Stimulated activated CD4-positive, alpha-beta T cell treated with anti-CD3 and anti-CD28 coated beads, Interleukin-2, amount 100 ng/mL, for 48 hours (primary cell): ENCODE data around the gene TPRN.

Source experiments
- DNase-seq, 2 donors: peaks; one replicate each; pipeline ENCODE4 v3.0.0-alpha.2; 2020

Gene TPRN

DNA sequence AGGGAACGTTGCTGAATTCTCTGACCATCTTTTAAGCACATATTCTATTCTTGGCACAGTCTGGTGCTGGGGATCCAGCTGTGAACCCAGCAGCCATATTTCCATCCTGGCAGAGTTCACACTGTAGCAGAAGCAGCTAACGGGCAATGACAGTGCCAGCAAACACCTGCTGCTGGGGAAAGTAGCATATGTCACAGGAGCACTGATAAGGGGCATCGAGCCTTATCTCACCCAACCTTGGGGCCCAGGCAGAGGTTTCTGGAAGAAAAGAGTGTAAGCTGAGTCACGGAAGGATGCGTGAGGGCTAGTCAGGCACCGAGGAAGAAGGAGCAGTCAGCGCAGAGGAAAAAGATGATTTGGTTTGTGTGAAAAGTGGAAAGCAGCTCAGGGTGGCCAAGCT, 6.1 kb upstream of the TPRN start:
- no peak for DNase-seq

GRCh38 chr9:137205126-137206069, 4.9 kb upstream of the TPRN start, which contains the start of the genes NDOR1 and TMEM203:
NDOR1 (plus strand) TSS chr9:137205700; CDS start chr9:137205778, 78 bp downstream.
TMEM203 (minus strand) TSS chr9:137205648; CDS start chr9:137205414, 234 bp downstream.
- DNase-seq = peak; percentile 93 to 95

GRCh38 chr9:137204731-137205125, 4.2 kb upstream of the TPRN start:
- DNase-seq = no peak

- DNase-seq = no peak
Observed at GRCh38 chr9:137202966-137203365, 2.4 kb upstream of the TPRN start.

GRCh38 chr9:137201205-137201868, 796 bp upstream of the TPRN start:
- DNase-seq = no peak

DNA sequence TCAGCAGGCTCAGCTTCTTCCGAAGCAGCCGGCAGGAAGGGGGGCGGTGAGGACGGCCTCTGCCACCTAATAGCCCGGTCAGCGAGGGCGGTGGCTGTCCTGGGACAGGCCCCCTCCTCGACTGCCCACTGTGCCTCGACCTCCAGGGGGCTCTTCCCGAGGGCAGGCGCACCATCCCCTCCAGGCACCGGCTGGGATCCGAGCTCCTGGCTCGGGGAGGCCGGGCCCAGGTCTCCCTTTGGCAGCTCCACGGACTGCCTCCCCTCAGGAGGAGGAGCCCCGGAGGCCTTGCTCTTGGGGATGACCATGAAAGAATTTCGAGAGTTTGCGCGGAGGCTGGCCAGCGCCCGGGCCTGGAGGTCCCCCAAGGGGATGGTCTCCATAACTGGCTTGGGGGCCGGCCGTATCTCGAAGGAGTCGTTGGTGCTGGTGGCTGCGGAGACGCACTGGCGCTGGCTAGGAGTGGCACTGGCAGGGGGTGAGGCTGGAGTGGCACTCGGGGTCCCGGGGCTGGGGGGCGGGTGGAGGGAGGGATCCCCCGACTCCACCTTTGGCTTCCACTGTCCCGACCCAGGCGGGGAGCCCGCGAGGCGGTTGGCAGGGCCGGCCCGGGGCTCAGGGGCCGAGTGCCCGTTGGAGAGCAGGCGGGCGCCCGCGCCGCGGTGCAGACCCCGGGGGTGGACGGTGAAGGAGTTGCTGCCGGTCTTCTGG, 975 bp downstream of the TPRN start:
- no peak for DNase-seq

GRCh38 chr9:137198902-137199283, 1.6 kb downstream of the TPRN start:
- DNase-seq = no peak

GRCh38 chr9:137198051-137198901, 2.3 kb downstream of the TPRN start:
- DNase-seq = no peak

DNA sequence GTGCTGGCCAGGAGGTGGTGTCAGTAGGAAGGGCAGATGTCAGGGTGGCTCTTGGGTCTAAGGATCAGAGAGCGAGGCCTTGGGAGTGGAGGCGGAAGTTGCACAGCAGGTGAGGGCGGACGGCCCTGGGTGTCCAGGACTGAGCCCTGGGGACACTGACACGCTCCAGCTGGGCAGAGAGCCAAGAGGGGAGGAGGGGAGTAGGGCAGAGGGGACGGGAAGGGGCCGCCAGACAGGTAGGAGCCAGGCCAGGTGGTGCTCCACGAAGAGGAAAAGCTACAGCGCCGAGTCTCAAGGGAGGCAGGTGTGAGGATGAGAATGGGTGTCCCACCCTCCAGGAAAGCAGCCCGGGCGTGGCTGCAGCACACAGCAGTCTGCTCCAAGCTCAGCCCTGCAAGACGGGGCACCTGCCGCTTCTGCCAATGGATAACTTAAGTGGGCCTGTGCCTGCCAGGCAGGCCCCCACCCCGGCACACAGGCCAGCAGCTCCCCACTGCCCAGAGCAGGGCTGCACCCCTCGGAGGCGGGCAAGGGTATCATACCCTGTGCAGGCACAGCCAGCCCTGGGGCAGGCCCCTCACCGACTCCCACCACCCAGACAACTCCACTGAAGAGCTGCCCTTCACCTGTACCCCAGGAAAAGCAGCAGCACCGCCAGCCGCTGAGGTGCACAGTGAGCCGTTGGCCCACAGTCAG, 4.9 kb downstream of the TPRN start:
- no peak for DNase-seq

- DNase-seq = no peak
Observed at GRCh38 chr9:137194909-137195308, 5.6 kb downstream of the TPRN start.

GRCh38 chr9:137194388-137194787, 6.2 kb downstream of the TPRN start:
- DNase-seq = no peak

DNA sequence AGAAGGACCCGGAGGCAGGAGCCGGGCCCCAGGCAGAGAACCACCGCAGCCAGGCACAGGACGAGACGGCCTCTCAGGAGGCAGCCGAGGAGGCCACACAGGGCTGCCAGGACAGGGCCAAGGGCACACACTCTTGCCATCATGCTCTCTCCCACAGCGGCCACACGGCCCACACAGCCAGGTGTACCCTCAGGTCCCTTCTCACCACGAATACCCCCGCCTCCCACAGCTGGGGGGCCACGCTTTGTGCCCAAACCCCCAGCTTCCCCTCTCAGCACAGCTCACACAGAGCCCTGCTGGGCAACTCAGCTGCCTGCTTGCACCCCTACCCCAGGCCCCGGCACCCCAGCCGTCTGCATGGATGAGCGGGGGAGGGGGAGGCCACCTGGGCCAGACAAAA, 6.8 kb downstream of the TPRN start:
- no peak for DNase-seq

- DNase-seq = no peak
Observed at GRCh38 chr9:137192859-137193258, 7.7 kb downstream of the TPRN start.

- DNase-seq = no peak
Observed at GRCh38 chr9:137192448-137192780, 8.1 kb downstream of the TPRN start.

DNA sequence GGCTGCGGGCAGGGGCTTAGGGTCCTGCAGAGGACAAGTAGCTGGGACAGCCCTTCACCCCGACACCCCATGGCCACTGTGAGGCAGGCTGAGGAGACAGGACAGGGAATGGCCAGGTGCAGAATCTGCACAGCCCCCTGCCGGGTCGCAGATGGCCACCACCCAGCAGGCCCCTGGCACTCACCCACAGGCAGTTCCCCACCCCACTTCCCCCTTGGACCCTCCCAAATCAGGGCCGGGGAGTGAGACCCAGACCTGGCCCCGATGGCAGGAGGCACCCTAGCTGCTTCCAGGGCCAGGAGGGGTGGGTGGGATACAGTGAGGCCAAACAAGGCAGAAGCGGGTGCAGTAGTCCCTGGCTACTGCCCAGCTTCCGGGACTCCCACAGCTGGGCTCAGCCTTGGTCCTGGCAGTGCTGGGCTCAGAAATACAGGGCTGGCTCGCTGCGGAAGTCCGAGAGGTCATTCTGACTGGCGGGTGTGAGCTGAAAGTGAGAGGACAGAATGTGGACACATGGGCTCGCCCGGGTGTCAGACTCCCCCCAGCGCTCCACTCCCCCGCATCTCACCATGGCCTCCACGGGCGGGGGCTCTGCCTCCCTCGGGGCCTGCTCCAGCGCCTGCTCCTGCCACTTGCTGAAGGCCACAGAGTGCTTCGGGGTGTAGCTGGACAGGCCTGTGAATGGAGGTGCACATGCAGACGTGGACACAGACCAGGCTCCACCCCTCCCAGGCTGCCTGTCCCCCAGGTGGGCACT, 8.7 kb downstream of the TPRN start:
- no peak for DNase-seq

GRCh38 chr9:137191245-137191644, 9.3 kb downstream of the TPRN start:
- no peak for DNase-seq

DNA sequence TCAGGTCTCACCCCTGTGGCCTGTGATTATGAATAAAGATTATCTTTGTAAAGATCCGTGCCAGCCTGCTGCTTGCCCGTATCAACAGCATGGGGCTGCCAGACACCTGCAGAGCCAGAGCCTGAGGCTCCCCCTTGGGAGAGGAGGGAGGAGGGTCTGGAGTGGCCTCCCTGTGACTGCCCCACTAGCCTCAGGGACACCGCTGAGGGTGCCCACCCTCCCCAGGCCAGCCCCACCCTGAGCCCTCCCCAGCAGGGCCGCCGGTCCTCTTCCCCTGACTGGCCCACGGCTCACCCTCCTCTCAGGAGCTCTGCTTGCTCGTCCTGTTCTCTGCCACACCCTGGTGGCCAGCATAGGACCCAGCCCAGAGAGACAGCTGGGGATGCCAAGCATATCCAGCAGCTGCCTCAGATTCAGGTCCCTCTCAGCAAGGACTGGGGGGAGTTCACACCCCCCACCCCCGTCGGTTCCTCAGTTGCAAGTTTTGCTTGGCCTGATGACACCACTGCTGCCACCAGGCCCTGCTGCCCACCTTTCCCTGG, 10.2 kb downstream of the TPRN start:
- DNase-seq = no peak

DNA sequence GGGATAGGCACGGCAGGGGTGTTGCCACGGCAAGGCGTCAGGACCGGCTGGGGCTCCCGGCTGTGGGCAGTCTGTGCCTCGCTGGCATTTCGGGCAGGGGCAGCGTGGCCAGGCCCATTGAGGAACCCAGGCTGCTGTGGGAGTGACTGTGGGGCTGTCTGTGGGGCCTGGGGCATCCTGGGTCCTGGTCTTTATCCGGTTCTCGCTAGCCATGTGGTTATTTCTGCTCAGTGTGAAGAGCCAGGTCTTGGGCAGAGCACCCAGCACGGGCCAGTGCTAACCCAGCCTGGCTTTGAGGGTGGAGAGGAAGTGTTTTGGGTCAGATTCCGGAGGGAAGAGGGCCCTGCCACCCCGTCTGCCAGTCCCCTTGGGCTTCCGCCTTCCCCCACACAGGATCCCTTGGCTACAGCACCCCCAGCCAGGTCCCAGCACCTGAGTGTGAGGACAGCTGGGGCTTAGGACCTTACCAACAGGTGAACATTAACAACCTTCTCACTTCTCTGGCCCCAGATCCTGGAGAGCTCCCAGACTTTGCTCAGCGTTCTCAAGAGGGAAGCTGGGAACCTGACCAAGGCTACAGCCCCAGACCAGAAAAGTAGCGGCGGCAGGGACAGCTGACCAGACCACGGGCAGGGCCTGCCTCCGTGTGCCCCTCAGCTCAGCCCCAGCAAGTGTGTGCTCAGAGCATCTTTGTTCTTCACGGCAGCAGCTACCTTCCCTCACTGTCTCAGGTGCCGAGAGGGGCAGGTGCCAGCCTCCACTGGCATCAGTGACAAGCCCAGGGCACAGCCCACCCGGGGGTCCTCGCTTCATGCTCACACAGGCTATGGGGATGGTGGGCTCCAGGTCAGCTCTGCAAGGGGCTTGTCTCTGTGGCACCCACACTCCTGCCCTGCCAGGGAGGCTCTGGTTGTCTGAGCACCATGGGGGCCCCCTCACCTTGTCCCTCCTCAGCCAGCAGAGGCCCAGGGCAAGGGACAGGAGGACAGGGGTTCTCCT, 10.9 kb downstream of the TPRN start:
- no peak for DNase-seq

GRCh38 chr9:137188490-137189296, 11.8 kb downstream of the TPRN start, which contains the start of the genes ANAPC2 and SSNA1:
ANAPC2 (minus strand) TSS chr9:137188560; CDS start chr9:137188532, 28 bp downstream.
SSNA1 (plus strand) TSS chr9:137188676; CDS start chr9:137188727, 51 bp downstream.
- peak; percentile 96 to 97 for DNase-seq
